Neural cell (in vitro differentiated cells): ENCODE measurements around the gene ITPR3. TPM values are rescaled to one million over a fixed set of nuclear protein-coding genes. Genes with fewer than 3 reads are reported as not detected.

Experiments used
- H2AFZ ChIP-seq: fragments of 200-600, 300-800 bp; sonication (generic), shearing (Covaris generic); 2 replicates; pipeline ENCODE4 v1.6.0; 2014; ENCODE audit warnings: low read depth, mild to moderate bottlenecking, antibody characterized with exemption, low read length, moderate library complexity
- H3F3A ChIP-seq: fragments of 200-600 bp; shearing (Covaris generic); 2 replicates; pipeline ENCODE4 v1.6.1; 2016; ENCODE audit warnings: mild to moderate bottlenecking, moderate library complexity, mixed read lengths, antibody characterized with exemption, low read length; ENCODE audit not compliant: insufficient read depth, poor library complexity, severe bottlenecking
- H3K27ac ChIP-seq: fragments of 200-600, 300-800 bp; sonication (generic), shearing (Covaris generic); 2 replicates; pipeline ENCODE4 v1.5.1; 2014; ENCODE audit warnings: mild to moderate bottlenecking, low read length, moderate library complexity
- H3K27me3 ChIP-seq: fragments of 300-800, 200-600 bp; sonication (generic), shearing (Covaris generic); 2 replicates; pipeline ENCODE4 v1.6.0; 2014; ENCODE audit warnings: mild to moderate bottlenecking, low read depth, low read length, moderate library complexity; ENCODE audit not compliant: insufficient read depth
- H3K36me3 ChIP-seq: fragments of 300-800, 200-600 bp; sonication (generic), shearing (Covaris generic); 2 replicates; pipeline ENCODE4 v1.5.1; 2014; ENCODE audit warnings: mild to moderate bottlenecking, antibody characterized with exemption, low read length, moderate library complexity; ENCODE audit not compliant: insufficient read depth
- H3K4me2 ChIP-seq: fragments of 300-800, 200-600 bp; sonication (generic), shearing (Covaris generic); 2 replicates; pipeline ENCODE4 v1.6.0; 2014; ENCODE audit warnings: mild to moderate bottlenecking, low read length
- H3K4me3 ChIP-seq: fragments of 300-800, 200-600 bp; sonication (generic), shearing (Covaris generic); 2 replicates; pipeline ENCODE4 v1.5.1; 2014; ENCODE audit warnings: mild to moderate bottlenecking, low read length, moderate library complexity
- H3K79me2 ChIP-seq: fragments of 200-600 bp; shearing (Covaris generic); replicated peaks from 2 replicates; pipeline ENCODE4 v1.6.0; 2014; ENCODE audit warnings: mild to moderate bottlenecking, low read length, moderate library complexity; ENCODE audit not compliant: insufficient read depth
- H3K9ac ChIP-seq: fragments of 300-800, 200-600 bp; sonication (generic), shearing (Covaris generic); 2 replicates; pipeline ENCODE4 v1.6.1; 2016; ENCODE audit warnings: mild to moderate bottlenecking, low read length, mixed read lengths
- H3K9me2 ChIP-seq: fragments of 200-600 bp; shearing (Covaris generic); 2 replicates; pipeline ENCODE4 v1.6.1; 2016; ENCODE audit warnings: mild to moderate bottlenecking, low read length, mixed read lengths; ENCODE audit not compliant: insufficient read depth
- H3K9me3 ChIP-seq: fragments of 200-600, 300-800 bp; sonication (generic), shearing (Covaris generic); 2 replicates; pipeline ENCODE4 v1.6.1; 2016; ENCODE audit warnings: mild to moderate bottlenecking, mixed run types, low read length, moderate library complexity, mixed read lengths
- H4K20me1 ChIP-seq: fragments of 200-600 bp; shearing (Covaris generic); 2 replicates; pipeline ENCODE4 v1.6.1; 2016; ENCODE audit warnings: mild to moderate bottlenecking, mixed run types; ENCODE audit not compliant: insufficient read depth
- CTCF ChIP-seq: fragments of 450-650 bp; IDR thresholded peaks from 2 replicates; pipeline ENCODE4 v1.5.1; 2014; ENCODE audit warnings: antibody characterized with exemption, mild to moderate bottlenecking, moderate library complexity; ENCODE audit not compliant: poor library complexity, severe bottlenecking
- EP300 ChIP-seq: fragments of 450-650 bp; conservative IDR thresholded peaks from 2 replicates; pipeline ENCODE4 v1.6.1; 2014; ENCODE audit warnings: antibody characterized with exemption, mild to moderate bottlenecking, moderate library complexity; ENCODE audit not compliant: poor library complexity, severe bottlenecking
- EZH2 ChIP-seq: fragments of 200-600, 300-800 bp; shearing (Covaris generic), sonication (generic); IDR thresholded peaks from 2 replicates; pipeline ENCODE4 v1.6.1; 2014; ENCODE audit warnings: antibody characterized with exemption, low read length, borderline replicate concordance, mild to moderate bottlenecking; ENCODE audit not compliant: insufficient read depth, poor library complexity, severe bottlenecking
- MXI1 ChIP-seq: fragments of 450-650 bp; conservative IDR thresholded peaks from 2 replicates; pipeline ENCODE4 v1.6.1; 2014; ENCODE audit warnings: antibody characterized with exemption, mild to moderate bottlenecking; ENCODE audit not compliant: poor library complexity, severe bottlenecking
- POLR2AphosphoS5 ChIP-seq: IDR thresholded peaks from 2 replicates; pipeline ENCODE4 v1.6.1; 2012
- RAD21 ChIP-seq: fragments of 450-650 bp; conservative IDR thresholded peaks from 2 replicates; pipeline ENCODE4 v1.6.1; 2014; ENCODE audit warnings: antibody characterized with exemption, mild to moderate bottlenecking, moderate library complexity
- REST ChIP-seq: IDR thresholded peaks from 2 replicates; pipeline ENCODE4 v1.6.1; 2012; ENCODE audit warnings: borderline replicate concordance
- SMC3 ChIP-seq: fragments of 450-650 bp; conservative IDR thresholded peaks from 2 replicates; pipeline ENCODE4 v1.6.1; 2014; ENCODE audit warnings: antibody characterized with exemption, mild to moderate bottlenecking, moderate library complexity; ENCODE audit not compliant: poor library complexity
- TAF1 ChIP-seq: IDR thresholded peaks from 2 replicates; pipeline ENCODE4 v1.6.1; 2012; ENCODE audit warnings: low read depth
- polyA plus RNA-seq: library from polyadenylated mRNA; depleted of rRNA; stranded (reverse); fragments of >200 nt; gene quantifications from 2 replicates; pipeline ENCODE4 v1.2.3, GENCODE V29; 2014

ITPR3 gene
- polyA plus RNA-seq, 1 donor from 2014 or later: 0.11 TPM

GRCh38 chr6:33712914-33713313, 91.8 kb downstream of the ITPR3 start:
- H3K4me2 ChIP-seq: no peak overlapping the region
- no peak overlapping the region for H3K9ac ChIP-seq
- H3K9me2 ChIP-seq: no peaks in the 10 kb centered on the region
- no peaks in the 10 kb centered on the region for H3K27me3 ChIP-seq
- H3K79me2 ChIP-seq: peaks cover 7% of the 10 kb centered on the region
- H3K36me3 ChIP-seq: no peaks in the 10 kb centered on the region
- H3K27ac ChIP-seq: no peak overlapping the region
- H4K20me1 ChIP-seq: no peaks in the 10 kb centered on the region
- H3F3A ChIP-seq: no peaks in the 10 kb centered on the region
- H3K4me3 ChIP-seq: no peak overlapping the region
- TF ChIP-seq REST (no peak), POLR2AphosphoS5 (no peak), CTCF (no peak), EP300 (no peak), RAD21 (no peak), SMC3 (no peak), TAF1 (no peak), EZH2 (no peak), MXI1 (no peak)
- no peak overlapping the region for H2AFZ ChIP-seq
- no peaks in the 10 kb centered on the region for H3K9me3 ChIP-seq

GRCh38 chr6:33713786-33714185, 92.7 kb downstream of the ITPR3 start:
- H3K36me3 ChIP-seq: no peaks in the 10 kb centered on the region
- H3F3A ChIP-seq: no peaks in the 10 kb centered on the region
- no peaks in the 10 kb centered on the region for H3K9me2 ChIP-seq
- H4K20me1 ChIP-seq: no peaks in the 10 kb centered on the region
- no peak overlapping the region for H3K9ac ChIP-seq
- H2AFZ ChIP-seq: no peak overlapping the region
- no peak for TF ChIP-seq TAF1
- TF ChIP-seq EZH2: no peak
- no peak for TF ChIP-seq EP300
- no peak for TF ChIP-seq CTCF
- no peak for TF ChIP-seq SMC3
- TF ChIP-seq REST: no peak
- no peak for TF ChIP-seq MXI1
- TF ChIP-seq RAD21: no peak
- TF ChIP-seq POLR2AphosphoS5: no peak
- no peaks in the 10 kb centered on the region for H3K9me3 ChIP-seq
- no peak overlapping the region for H3K27ac ChIP-seq
- H3K4me3 ChIP-seq: no peak overlapping the region
- no peak overlapping the region for H3K4me2 ChIP-seq
- peaks cover 7% of the 10 kb centered on the region for H3K79me2 ChIP-seq
- no peaks in the 10 kb centered on the region for H3K27me3 ChIP-seq
